IMR-90 (cell line): ENCODE results near the gene XRCC4.

Source experiments
- BHLHE40 ChIP-seq: fragments of 150-350 bp; IDR thresholded peaks from 2 replicates; pipeline ENCODE4 v1.6.1; 2016; ENCODE audit warnings: mild to moderate bottlenecking, low read depth, low read length
- MAFK ChIP-seq: IDR thresholded peaks from 2 replicates; pipeline ENCODE4 v1.6.1; 2012; ENCODE audit warnings: low read depth, low read length, improper control_type of control experiment
- NFE2L2 ChIP-seq: fragments of 150-350 bp; IDR thresholded peaks from 2 replicates; pipeline ENCODE4 v1.6.1; 2016; ENCODE audit warnings: low read depth, mild to moderate bottlenecking, low read length
- POLR2A ChIP-seq: IDR thresholded peaks from 2 replicates; pipeline ENCODE4 v1.6.1; 2012; ENCODE audit warnings: mild to moderate bottlenecking, low read depth, low read length

GRCh38 chr5:83222906-83223305 lies 145.6 kb downstream of the XRCC4 start:
- TF ChIP-seq POLR2A (no peak), BHLHE40 (no peak), MAFK (no peak), NFE2L2 (no peak)
